CD4-positive, alpha-beta memory T cell (primary cell): Measurements from ENCODE around the gene UBTD1. TPM values are rescaled to one million over a fixed set of nuclear protein-coding genes. Genes with fewer than 3 reads are reported as not detected.
A peak's percentile ranks its signal among the peaks of the same experiment; 100 is the strongest.

Experiments
- CTCF ChIA-PET: fragments of 350-600 bp; sonication (Branson Sonifier 250); formaldehyde crosslinking; loops from one replicate; lab custom pipeline; 2021; ENCODE audit warnings: inconsistent platforms; ENCODE audit not compliant: partially characterized antibody; lab: Charles Lee
- POLR2A ChIA-PET: fragments of 350-600 bp; sonication (Branson Sonifier 250); formaldehyde crosslinking; loops from one replicate; lab custom pipeline; 2021; ENCODE audit not compliant: partially characterized antibody; lab: Charles Lee
- DNase-seq, 5 donors: peaks; one replicate each; pipeline versions ENCODE4 v3.0.0 to v3.0.0-alpha.2; 2020 to 2022; ENCODE audit warnings: mixed read lengths in 1 of 5
- H3K27ac ChIP-seq: one replicate; pipeline ENCODE4 v1.7.0; 2013; ENCODE audit warnings: low read depth, low read length
- H3K27me3 ChIP-seq: 2 replicates; pipeline ENCODE4 v1.7.0; 2013; ENCODE audit warnings: mild to moderate bottlenecking, low read length, moderate library complexity; ENCODE audit not compliant: insufficient read depth
- H3K36me3 ChIP-seq: 2 replicates; pipeline ENCODE4 v1.7.0; 2013; ENCODE audit warnings: mild to moderate bottlenecking, low read length, moderate library complexity; ENCODE audit not compliant: insufficient read depth
- H3K4me1 ChIP-seq: 2 replicates; pipeline ENCODE4 v1.7.0; 2013; ENCODE audit warnings: mild to moderate bottlenecking, low read length, moderate library complexity; ENCODE audit not compliant: insufficient read depth
- H3K4me3 ChIP-seq, 2 donors: one replicate each; pipeline ENCODE4 v1.7.0; 2013; ENCODE audit warnings: low read length in 2 of 2, mild to moderate bottlenecking in 1 of 2
- H3K9me3 ChIP-seq, 2 donors: one replicate each; pipeline ENCODE4 v1.7.0; 2013; ENCODE audit warnings: low read length in 2 of 2, control low read depth in 1 of 2; ENCODE audit not compliant: control insufficient read depth in 1 of 2
- H3K27ac Mint-ChIP-seq, 7 donors: one replicate each; pipeline ENCODE4 v1.8.0; 2020 to 2021; ENCODE audit warnings: mixed read lengths in 7 of 7, mild to moderate bottlenecking in 6 of 7, inconsistent platforms in 3 of 7, moderate library complexity in 3 of 7
- H3K27me3 Mint-ChIP-seq, 2 donors: one replicate each; pipeline ENCODE4 v1.8.0; 2020 to 2021; ENCODE audit warnings: mixed read lengths in 2 of 2
- H3K36me3 Mint-ChIP-seq, 2 donors: one replicate each; pipeline ENCODE4 v1.8.0; 2020 to 2021; ENCODE audit warnings: mixed read lengths in 2 of 2, inconsistent platforms in 1 of 2, mild to moderate bottlenecking in 1 of 2
- H3K4me1 Mint-ChIP-seq, 4 donors: one replicate each; pipeline ENCODE4 v1.8.0; 2020 to 2021; ENCODE audit warnings: mixed read lengths in 4 of 4, mild to moderate bottlenecking in 1 of 4
- H3K4me3 Mint-ChIP-seq, 8 donors: one replicate each; pipeline ENCODE4 v1.8.0; 2020 to 2021; ENCODE audit warnings: mixed read lengths in 8 of 8, mild to moderate bottlenecking in 7 of 8, moderate library complexity in 6 of 8, inconsistent platforms in 3 of 8
- H3K9me3 Mint-ChIP-seq, 8 donors: one replicate each; pipeline ENCODE4 v1.8.0; 2020 to 2021; ENCODE audit warnings: mixed read lengths in 8 of 8, mild to moderate bottlenecking in 5 of 8, inconsistent platforms in 3 of 8, moderate library complexity in 1 of 8
- intact Hi-C: fragments of 100-400 bp; cut with micrococcal nuclease; formaldehyde crosslinking; loops from one replicate; pipeline ENCODE4 v1.15.1; 2023
- polyA plus RNA-seq, 2 donors: library from polyadenylated mRNA; unstranded; fragments of 300-500 nt; fragmentation: Illumina TruSeq; gene quantifications; one replicate each; pipeline ENCODE4 v1.2.3, GENCODE V29; 2021
- total RNA-seq, 2 experiments: library from RNA; stranded (reverse); gene quantifications; one replicate each; pipeline ENCODE4 v1.2.3, GENCODE V29; 2021

Gene UBTD1
- total and polyA plus RNA-seq, 4 experiments from 2014 or later = 1.3 to 1.9 (median 1.8) TPM

DNA sequence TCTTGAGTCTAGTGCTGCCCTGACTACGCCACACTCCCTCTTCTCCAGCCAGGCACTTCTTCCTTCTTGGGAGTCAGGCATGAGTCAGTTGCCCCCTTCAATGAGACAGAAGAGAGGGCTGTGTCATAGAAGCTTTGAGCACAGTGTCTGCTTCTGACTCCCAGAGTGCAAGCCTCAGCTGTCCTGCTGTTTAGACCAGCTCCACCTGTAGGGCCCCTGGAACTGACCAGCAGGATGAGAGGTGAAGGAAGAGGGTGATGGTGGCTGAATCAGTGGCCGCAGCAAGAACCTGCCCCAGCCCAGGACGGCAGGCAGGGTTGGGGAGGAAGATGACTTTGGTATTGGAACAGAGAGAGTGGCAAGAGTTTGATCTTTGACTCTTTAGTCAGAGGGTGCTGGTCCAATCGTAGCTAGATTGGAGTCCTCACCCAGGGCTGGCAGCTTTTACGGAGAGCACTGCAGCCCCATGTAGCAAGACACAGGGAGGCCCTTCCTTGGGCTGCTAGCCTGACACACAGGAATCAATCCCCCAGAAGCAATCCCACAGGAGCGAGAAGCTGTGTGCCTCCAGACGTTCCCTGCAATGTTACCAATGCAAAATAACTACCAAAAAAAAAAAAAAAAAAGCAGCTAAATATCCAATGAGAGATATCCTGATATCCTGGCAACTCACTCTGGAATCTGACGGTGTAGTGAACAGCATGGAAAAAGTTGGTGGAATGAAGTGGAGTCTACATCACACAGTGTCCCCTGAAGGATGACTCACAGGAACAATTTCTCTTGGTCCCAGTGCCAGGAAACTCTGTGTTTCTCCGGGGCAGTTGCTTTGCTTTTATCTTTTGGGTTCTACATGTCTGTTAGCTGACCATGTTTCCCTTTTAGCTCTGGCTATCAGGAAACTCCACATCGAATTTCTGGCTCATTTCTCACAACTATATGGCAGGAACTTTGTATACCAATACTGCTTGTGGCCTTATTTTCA lies 97.7 kb downstream of the UBTD1 start:
- no peaks in the 10 kb centered on the region for H3K36me3 ChIP-seq
- H3K9me3 ChIP-seq = no peaks in the 10 kb centered on the region
- Mint-ChIP-seq H3K27me3 (peaks cover 0 to 2% of the 10 kb centered on the region in 2 donors), H3K36me3 (no peaks in the 10 kb centered on the region), H3K9me3 (no peaks in the 10 kb centered on the region), H3K27ac (peak overlapping the region in 1 of 7 donors; percentile 18), H3K4me3 (no peak overlapping the region), H3K4me1 (no peaks in the 10 kb centered on the region)
- POLR2A ChIA-PET = no interaction called here
- intact Hi-C loops = no loop called here
- no peaks in the 10 kb centered on the region for H3K27me3 ChIP-seq
- CTCF ChIA-PET = no interaction called here
- H3K27ac ChIP-seq = no peak overlapping the region
- no peak for DNase-seq
- no peaks in the 10 kb centered on the region for H3K4me1 ChIP-seq
- no peak overlapping the region for H3K4me3 ChIP-seq

DNA sequence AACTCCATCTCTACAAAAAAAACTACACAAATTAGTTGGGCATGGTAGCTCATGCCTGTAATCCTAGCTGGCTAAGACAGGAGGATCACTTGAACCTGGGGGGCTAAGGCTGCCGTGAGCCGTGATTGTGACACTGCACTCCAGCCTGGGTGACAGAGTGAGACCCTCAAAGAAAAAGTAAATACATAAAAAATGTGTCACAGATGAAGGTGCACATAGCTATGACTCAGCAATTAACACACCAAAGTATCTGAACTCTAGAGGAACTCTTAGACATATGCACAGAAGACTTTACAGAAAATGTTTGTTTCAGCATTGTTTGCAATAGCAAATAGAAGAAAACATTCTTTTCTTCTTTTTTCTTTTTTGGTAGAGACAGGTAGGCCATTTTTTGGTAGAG lies 99.1 kb downstream of the UBTD1 start:
- no peaks in the 10 kb centered on the region for H3K9me3 Mint-ChIP-seq
- Histone ChIP-seq H3K27me3 (no peaks in the 10 kb centered on the region), H3K4me1 (no peaks in the 10 kb centered on the region), H3K4me3 (no peak overlapping the region), H3K27ac (no peak overlapping the region), H3K36me3 (no peaks in the 10 kb centered on the region), H3K9me3 (no peaks in the 10 kb centered on the region)
- ChIA-PET CTCF (no interaction called here), POLR2A (no interaction called here)
- H3K27me3 Mint-ChIP-seq = peaks cover 0 to 2% of the 10 kb centered on the region in 2 donors
- intact Hi-C loops = no loop called here
- H3K27ac Mint-ChIP-seq = no peak overlapping the region
- H3K4me3 Mint-ChIP-seq = no peak overlapping the region
- DNase-seq = no peak
- H3K4me1 Mint-ChIP-seq = no peaks in the 10 kb centered on the region
- H3K36me3 Mint-ChIP-seq = no peaks in the 10 kb centered on the region

DNA sequence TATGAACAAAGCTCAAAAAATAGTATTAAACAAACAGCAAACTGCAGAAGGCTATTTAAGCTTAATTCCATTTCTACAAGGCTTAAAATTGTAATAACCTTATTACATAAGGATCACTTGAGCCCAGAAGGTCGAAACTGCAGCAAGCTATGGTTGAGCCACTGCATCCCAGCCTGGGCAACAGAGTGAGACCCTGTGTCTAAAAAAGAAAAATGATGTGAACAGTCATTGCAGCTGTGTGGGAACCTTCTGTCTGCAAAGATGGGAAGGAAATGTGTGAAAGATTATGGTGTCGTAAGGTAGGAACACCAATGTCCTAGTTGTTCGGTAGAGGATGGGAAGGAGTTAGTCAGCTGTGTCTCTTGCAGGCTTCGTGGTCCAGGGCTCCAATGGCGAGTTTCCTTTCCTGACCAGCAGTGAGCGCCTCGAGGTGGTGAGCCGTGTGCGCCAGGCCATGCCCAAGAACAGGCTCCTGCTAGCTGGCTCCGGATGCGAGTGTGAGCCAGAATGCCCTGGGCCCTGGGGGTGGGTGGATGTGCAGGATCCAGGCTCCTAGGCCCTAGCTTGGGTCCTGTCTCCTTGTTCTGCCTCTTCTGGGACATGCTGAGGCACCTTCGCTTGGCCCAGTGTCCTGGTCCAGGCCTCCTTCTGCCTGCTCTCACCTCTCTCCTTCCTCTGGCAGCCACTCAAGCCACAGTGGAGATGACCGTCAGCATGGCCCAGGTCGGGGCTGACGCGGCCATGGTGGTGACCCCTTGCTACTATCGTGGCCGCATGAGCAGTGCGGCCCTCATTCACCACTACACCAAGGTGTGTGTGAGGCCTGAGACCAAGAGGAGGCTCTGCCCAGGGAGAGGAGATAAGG lies 99.9 kb downstream of the UBTD1 start:
- H3K4me3 Mint-ChIP-seq = no peak overlapping the region
- H3K27me3 ChIP-seq = no peaks in the 10 kb centered on the region

DNA sequence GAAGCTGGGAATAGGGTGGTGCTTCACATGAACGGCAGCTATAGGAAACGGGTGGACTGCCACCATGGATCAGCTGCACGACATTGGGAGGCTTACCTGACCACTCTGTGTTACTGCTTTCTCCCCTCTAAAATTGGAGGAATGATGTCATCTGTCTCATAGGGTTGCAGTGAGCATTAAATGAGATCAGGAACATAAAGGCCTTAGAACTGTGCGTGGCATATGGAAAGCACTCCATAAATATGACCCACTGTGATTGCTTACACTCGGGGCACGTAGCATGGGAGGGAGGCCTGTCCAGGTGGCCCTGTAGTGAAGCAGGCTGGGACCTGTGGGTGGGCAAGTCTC lies 100.5 kb downstream of the UBTD1 start:
- Histone ChIP-seq H3K27ac (no peak overlapping the region), H3K9me3 (no peaks in the 10 kb centered on the region), H3K4me3 (no peak overlapping the region), H3K36me3 (no peaks in the 10 kb centered on the region), H3K4me1 (no peaks in the 10 kb centered on the region), H3K27me3 (no peaks in the 10 kb centered on the region)
- no peak for DNase-seq
- no peaks in the 10 kb centered on the region for H3K36me3 Mint-ChIP-seq
- POLR2A ChIA-PET = interaction anchor here (1.1 kb wide), 1 partner anchor 21 kb away, joined by 3 read pairs; no protein-coding TSS in a partner anchor
- H3K9me3 Mint-ChIP-seq = no peaks in the 10 kb centered on the region
- no peak overlapping the region for H3K4me3 Mint-ChIP-seq
- H3K4me1 Mint-ChIP-seq = no peaks in the 10 kb centered on the region
- intact Hi-C loops = no loop called here
- H3K27ac Mint-ChIP-seq = no peak overlapping the region
- CTCF ChIA-PET = no interaction called here
- H3K27me3 Mint-ChIP-seq = peaks cover 0 to 2% of the 10 kb centered on the region in 2 donors

More for the DNA sequence above, 99.9 kb downstream of the UBTD1 start:
- intact Hi-C loops = no loop called here
- no peaks in the 10 kb centered on the region for H3K36me3 Mint-ChIP-seq
- no peak for DNase-seq
- Histone ChIP-seq H3K27ac (no peak overlapping the region), H3K4me3 (no peak overlapping the region), H3K36me3 (no peaks in the 10 kb centered on the region), H3K9me3 (no peaks in the 10 kb centered on the region), H3K4me1 (no peaks in the 10 kb centered on the region)
- peaks cover 0 to 2% of the 10 kb centered on the region in 2 donors for H3K27me3 Mint-ChIP-seq
- CTCF ChIA-PET = no interaction called here
- H3K4me1 Mint-ChIP-seq = no peaks in the 10 kb centered on the region
- H3K27ac Mint-ChIP-seq = no peak overlapping the region
- POLR2A ChIA-PET = no interaction called here
- no peaks in the 10 kb centered on the region for H3K9me3 Mint-ChIP-seq

GRCh38 chr10:97600616-97601015 lies 101.9 kb downstream of the UBTD1 start:
- Histone ChIP-seq H3K27ac (no peak overlapping the region), H3K9me3 (no peaks in the 10 kb centered on the region), H3K36me3 (no peaks in the 10 kb centered on the region), H3K4me1 (no peaks in the 10 kb centered on the region), H3K4me3 (no peak overlapping the region), H3K27me3 (no peaks in the 10 kb centered on the region)
- ChIA-PET CTCF (no interaction called here), POLR2A (interaction anchor here (1.1 kb wide), 1 partner anchor 20 kb away, joined by 3 read pairs; no protein-coding TSS in a partner anchor)
- H3K27me3 Mint-ChIP-seq = no peaks in the 10 kb centered on the region
- H3K27ac Mint-ChIP-seq = no peak overlapping the region
- H3K36me3 Mint-ChIP-seq = no peaks in the 10 kb centered on the region
- H3K4me3 Mint-ChIP-seq = no peak overlapping the region
- H3K9me3 Mint-ChIP-seq = no peaks in the 10 kb centered on the region
- intact Hi-C loops = no loop called here
- no peaks in the 10 kb centered on the region for H3K4me1 Mint-ChIP-seq
- no peak for DNase-seq

DNA sequence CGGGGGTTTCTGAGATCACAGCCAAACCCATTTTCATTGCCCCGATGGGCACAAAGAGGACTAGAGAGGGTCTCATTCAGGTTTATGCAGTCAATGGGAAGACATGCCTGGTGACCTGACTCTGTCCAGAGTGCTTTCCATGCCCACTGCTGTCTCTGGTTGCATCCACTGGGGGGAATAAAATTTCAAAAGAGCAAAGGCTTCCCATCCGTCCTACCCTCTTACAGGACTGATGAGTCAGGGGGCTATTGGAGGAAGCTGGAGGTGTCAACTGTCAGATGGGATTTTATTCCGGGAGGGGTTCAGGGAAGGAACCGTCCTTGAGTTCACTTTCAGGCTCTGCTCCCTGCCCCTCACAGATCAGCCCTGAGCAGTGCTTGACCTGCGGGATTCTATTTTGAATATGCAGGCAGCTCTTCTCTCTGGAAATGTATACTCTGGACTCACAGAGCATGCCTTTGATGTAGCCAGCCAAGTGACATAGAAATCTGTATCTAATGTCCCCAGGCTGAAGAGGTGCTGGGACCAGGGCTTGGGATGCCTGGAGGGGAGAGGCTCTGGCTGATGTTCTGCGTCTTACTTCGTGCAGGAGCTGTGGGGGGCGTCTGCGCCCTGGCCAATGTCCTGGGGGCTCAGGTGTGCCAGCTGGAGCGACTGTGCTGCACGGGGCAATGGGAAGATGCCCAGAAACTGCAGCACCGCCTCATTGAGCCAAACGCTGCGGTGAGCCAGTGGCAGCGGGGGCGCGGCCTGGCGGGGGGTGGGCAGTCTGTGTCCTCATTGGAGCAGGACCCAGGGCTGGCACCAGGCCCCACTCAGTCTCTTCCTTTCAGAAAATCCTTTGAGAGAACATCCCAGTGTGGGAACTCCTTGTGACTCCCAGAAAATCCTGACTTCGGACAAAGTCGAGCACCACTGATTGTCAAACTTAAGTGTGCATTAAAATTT lies 102.8 kb downstream of the UBTD1 start:
- ChIA-PET POLR2A (no interaction called here), CTCF (no interaction called here)
- no peak overlapping the region for H3K27ac Mint-ChIP-seq

More for the DNA sequence above, 102.8 kb downstream of the UBTD1 start:
- Mint-ChIP-seq H3K27me3 (peaks cover 0 to 1% of the 10 kb centered on the region in 2 donors), H3K9me3 (no peaks in the 10 kb centered on the region), H3K36me3 (no peaks in the 10 kb centered on the region), H3K4me3 (no peak overlapping the region), H3K4me1 (no peaks in the 10 kb centered on the region)
- H3K27ac ChIP-seq = no peak overlapping the region
- H3K27me3 ChIP-seq = no peaks in the 10 kb centered on the region
- no peak overlapping the region for H3K4me3 ChIP-seq
- H3K36me3 ChIP-seq = no peaks in the 10 kb centered on the region
- no peak for DNase-seq
- no peaks in the 10 kb centered on the region for H3K9me3 ChIP-seq
- no peaks in the 10 kb centered on the region for H3K4me1 ChIP-seq
- intact Hi-C loops = no loop called here
